Lung (tissue), 12 donors: Measurements from ENCODE around the gene POLR2C. TPM values are rescaled to one million over a fixed set of nuclear protein-coding genes. Genes with fewer than 3 reads are reported as not detected.

Experiments used
- ATAC-seq: fragments of 200-7000 bp; cut with Tn5 transposase; one replicate; pipeline ENCODE4 v1.9.1; 2020; ENCODE audit warnings: moderate number of reproducible peaks; ENCODE audit not compliant: insufficient read depth, low FRiP score
- DNase-seq, 3 donors: peaks; one replicate each; pipeline ENCODE4 v3.0.0-alpha.2; 2013 to 2017
- H3K27ac ChIP-seq, 2 donors: one replicate each; pipeline ENCODE4 v1.5.1; 2013; ENCODE audit warnings: mild to moderate bottlenecking in 2 of 2, moderate library complexity in 2 of 2, control low read depth in 1 of 2, inconsistent platforms in 1 of 2, low read depth in 1 of 2, low read length in 1 of 2
- H3K27me3 ChIP-seq, 3 donors: one replicate each; pipeline ENCODE4 v1.5.1; 2013; ENCODE audit warnings: low read length in 2 of 3; ENCODE audit not compliant: control insufficient read depth in 3 of 3, insufficient read depth in 3 of 3
- H3K36me3 ChIP-seq, 4 donors: one replicate each; pipeline ENCODE4 v1.5.1; 2013; ENCODE audit warnings: low read length in 4 of 4, mild to moderate bottlenecking in 1 of 4, moderate library complexity in 1 of 4; ENCODE audit not compliant: control insufficient read depth in 4 of 4, insufficient read depth in 4 of 4
- H3K4me1 ChIP-seq, 5 donors: one replicate each; pipeline ENCODE4 v1.5.1; 2013; ENCODE audit warnings: low read length in 5 of 5, mild to moderate bottlenecking in 2 of 5, moderate library complexity in 1 of 5; ENCODE audit not compliant: control insufficient read depth in 5 of 5, insufficient read depth in 5 of 5
- H3K4me3 ChIP-seq: one replicate; pipeline ENCODE4 v1.5.1; 2013; ENCODE audit warnings: mild to moderate bottlenecking, control low read depth, moderate library complexity
- H3K9ac ChIP-seq, 2 donors: one replicate each; pipeline ENCODE4 v1.5.1; 2013; ENCODE audit warnings: low read length in 2 of 2, control low read depth in 1 of 2; ENCODE audit not compliant: insufficient read depth in 1 of 2
- H3K9me3 ChIP-seq, 4 donors: one replicate each; pipeline ENCODE4 v1.5.1; 2013; ENCODE audit warnings: low read length in 3 of 4, mild to moderate bottlenecking in 1 of 4, moderate library complexity in 1 of 4; ENCODE audit not compliant: control insufficient read depth in 4 of 4, insufficient read depth in 3 of 4
- WGBS, 2 donors: extraction: QIAGEN DNeasy Blood & Tissue Kit; methylation state at CpG; one replicate each; pipeline ENCODE4 v1.1.7; 2013; 5-methylcytosine and 5-hydroxymethylcytosine counted together
- polyA plus RNA-seq, 2 donors: library from polyadenylated mRNA; stranded (reverse); fragments of 200-250 nt; gene quantifications; one replicate each; pipeline ENCODE4 v1.2.1, GENCODE V29; 2013
- total RNA-seq, 2 donors: library from RNA; depleted of rRNA in 1 of 2; stranded (reverse); fragments of >200 nt in 1 of 2; gene quantifications; one replicate each; pipeline ENCODE4 v1.2.1, GENCODE V29; 2014 to 2021
- TF ChIP-seq, protein P1 (sequence below): IDR thresholded peaks from 2 replicates; pipeline ENCODE4 v1.5.1; 2012; ENCODE audit warnings: mild to moderate bottlenecking; ENCODE audit errors: control extremely low read depth, extremely low read depth
- donor health status: control.
- donor health status: control.
- donor health status: Bipolar disorder and iron deficiency.
- donor health status: healthy.
- donor health status: DM: yes; HTN: yes; CAD: no.

Gene POLR2C
- total and polyA plus RNA-seq, 4 donors = 65.8 to 124 (median 82.5) TPM

DNA sequence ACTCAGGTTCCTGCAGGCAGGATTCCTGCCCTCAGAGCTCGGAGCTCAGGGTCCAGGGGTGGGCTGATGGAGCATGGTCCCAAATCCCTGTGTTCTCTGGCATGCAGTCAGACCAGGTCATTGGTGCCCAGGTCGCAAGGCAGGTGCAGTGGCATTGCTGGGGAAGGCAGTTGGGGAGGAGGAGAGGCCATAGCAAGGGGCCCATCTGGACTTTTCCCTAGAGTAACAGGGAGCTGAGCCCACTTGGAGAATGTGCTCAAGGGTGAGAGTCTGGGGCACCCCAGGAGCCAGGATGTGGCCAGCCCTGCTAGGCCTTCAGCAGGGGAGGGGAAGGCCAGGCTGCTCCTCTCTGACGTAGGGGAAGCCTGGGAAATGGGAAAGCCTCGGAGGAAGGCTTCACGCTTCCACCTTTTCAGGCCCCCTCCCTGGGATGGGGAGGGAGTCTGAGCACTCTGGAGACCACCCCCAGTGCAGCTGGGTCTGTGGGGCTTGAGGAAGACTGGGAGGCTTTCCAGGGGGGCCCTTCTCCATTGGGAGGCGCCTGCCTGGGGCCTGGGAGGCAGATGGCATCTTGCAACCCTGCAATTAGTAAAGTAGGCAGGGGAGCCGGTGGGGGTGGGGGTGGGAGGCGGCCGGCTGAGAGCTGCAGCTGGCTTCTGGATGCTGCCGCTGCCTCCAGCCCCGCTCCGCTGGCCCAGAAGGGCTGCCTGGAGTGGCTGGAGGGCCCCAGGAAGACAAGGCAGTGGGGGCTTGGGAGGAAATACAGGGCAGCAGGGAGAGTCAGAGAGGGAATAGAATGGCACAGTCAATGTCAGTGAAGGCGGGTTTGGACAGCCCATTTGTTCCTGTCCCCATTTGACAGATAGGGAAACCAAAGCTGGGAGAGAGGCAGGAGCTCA lies 44.9 kb downstream of the POLR2C start:
- peak; percentile 21 to 38 (median 36) for DNase-seq
- no peak for ATAC-seq
- WGBS, 2 donors = 72 to 81% methylated on average over 13 of the region's 13 CpGs
- Histone ChIP-seq H3K27me3 (no peaks in the 10 kb centered on the region), H3K4me3 (no peak overlapping the region), H3K27ac (no peak overlapping the region), H3K9me3 (no peaks in the 10 kb centered on the region), H3K36me3 (no peaks in the 10 kb centered on the region), H3K9ac (peak overlapping the region in 1 of 2 donors; percentile 37), H3K4me1 (peaks cover 0 to 31% (median 4%) of the 10 kb centered on the region in 5 donors)
- TF ChIP-seq, protein P1, sequence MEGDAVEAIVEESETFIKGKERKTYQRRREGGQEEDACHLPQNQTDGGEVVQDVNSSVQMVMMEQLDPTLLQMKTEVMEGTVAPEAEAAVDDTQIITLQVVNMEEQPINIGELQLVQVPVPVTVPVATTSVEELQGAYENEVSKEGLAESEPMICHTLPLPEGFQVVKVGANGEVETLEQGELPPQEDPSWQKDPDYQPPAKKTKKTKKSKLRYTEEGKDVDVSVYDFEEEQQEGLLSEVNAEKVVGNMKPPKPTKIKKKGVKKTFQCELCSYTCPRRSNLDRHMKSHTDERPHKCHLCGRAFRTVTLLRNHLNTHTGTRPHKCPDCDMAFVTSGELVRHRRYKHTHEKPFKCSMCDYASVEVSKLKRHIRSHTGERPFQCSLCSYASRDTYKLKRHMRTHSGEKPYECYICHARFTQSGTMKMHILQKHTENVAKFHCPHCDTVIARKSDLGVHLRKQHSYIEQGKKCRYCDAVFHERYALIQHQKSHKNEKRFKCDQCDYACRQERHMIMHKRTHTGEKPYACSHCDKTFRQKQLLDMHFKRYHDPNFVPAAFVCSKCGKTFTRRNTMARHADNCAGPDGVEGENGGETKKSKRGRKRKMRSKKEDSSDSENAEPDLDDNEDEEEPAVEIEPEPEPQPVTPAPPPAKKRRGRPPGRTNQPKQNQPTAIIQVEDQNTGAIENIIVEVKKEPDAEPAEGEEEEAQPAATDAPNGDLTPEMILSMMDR = no peak

DNA sequence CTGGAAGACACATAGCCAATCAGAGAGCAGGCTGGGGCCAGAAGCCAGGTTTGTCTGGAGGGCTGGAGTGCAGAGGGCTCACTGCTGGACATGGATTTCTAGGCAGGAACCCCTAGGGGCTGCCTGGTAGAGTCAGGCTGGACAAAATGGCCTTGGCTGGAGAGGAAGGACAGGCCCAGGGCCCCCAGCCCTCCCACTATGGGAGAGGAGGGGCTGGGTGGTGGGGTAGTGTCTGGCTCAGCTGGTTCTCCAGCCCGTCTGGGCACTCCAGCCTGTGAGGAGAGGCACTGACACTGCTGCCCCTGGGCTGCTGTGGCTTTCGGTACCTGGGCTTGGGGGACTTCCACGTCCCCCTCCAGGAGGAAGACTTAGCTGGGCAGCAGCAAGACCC lies 45.6 kb downstream of the POLR2C start:
- Histone ChIP-seq H3K9ac (no peak overlapping the region), H3K36me3 (peaks cover 0 to 5% (median 1%) of the 10 kb centered on the region in 4 donors), H3K4me1 (peaks cover 0 to 29% (median 4%) of the 10 kb centered on the region in 5 donors), H3K27me3 (no peaks in the 10 kb centered on the region), H3K27ac (no peak overlapping the region), H3K9me3 (no peaks in the 10 kb centered on the region), H3K4me3 (no peak overlapping the region)
- WGBS, 2 donors = 75 to 86% methylated on average over 3 of the region's 3 CpGs
- DNase-seq (no peak), ATAC-seq (no peak)
- TF ChIP-seq, protein P1 = no peak

DNA sequence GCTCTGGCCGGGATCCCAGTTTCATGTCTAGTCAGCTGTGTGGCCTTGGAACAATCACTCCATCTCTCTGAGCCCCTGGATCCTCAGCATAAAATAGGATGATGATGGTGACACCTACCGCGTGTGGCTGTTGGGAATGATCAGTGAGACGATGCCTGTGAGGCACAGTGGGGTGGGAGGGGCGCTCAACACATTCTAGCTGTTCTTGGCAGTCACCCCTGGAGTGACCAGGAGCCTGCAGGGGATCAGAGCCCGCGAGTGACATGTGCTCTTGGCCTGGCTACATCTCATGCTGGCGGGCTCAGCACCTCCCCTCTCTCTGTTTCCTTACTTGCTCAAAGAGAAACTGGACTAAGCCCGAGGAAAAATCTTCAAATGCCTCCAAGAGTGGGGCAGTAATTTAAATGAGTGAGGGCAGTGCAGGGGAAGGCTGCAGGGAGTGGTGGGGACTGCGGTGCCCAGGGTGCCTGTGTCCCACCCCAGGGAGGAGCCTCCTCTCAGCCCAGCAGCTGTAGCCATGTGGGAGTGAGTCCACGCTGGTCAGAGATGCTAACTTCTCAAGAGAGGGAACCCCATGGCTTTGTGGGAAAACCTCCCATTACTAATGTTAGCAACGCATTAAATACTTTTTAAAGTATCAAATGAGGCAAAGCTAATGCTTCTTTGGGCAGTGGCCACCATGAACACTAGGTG lies 46.9 kb downstream of the POLR2C start:
- Histone ChIP-seq H3K4me3 (no peak overlapping the region), H3K9ac (no peak overlapping the region), H3K9me3 (no peaks in the 10 kb centered on the region), H3K4me1 (peaks cover 0 to 28% (median 0%) of the 10 kb centered on the region in 5 donors), H3K36me3 (peaks cover 0 to 6% (median 3%) of the 10 kb centered on the region in 4 donors), H3K27me3 (no peaks in the 10 kb centered on the region), H3K27ac (no peak overlapping the region)
- ATAC-seq (no peak), DNase-seq (no peak)
- WGBS, 2 donors = 83 to 89% methylated on average over 12 of the region's 12 CpGs
- TF ChIP-seq, protein P1 = no peak
